PC-9 (cell line): ENCODE results near the gene MTCL1.

ENCODE experiments used
- CTCF ChIP-seq: fragments of 200-600 bp; sonication (generic); conservative IDR thresholded peaks from 2 replicates; pipeline ENCODE4 v1.6.1; 2017; ENCODE audit warnings: mixed run types, antibody characterized with exemption, mild to moderate bottlenecking, moderate library complexity
- EZH2 ChIP-seq: fragments of 200-600 bp; sonication (generic); IDR thresholded peaks from 2 replicates; pipeline ENCODE4 v1.8.0; 2017; ENCODE audit warnings: antibody characterized with exemption, low read depth

- TF ChIP-seq CTCF = no peak
- no peak for TF ChIP-seq EZH2
Observed at GRCh38 chr18:8685141-8685913, 20.0 kb upstream of the MTCL1 start.
